Measurements from ENCODE around the gene CFAP91.

DNA sequence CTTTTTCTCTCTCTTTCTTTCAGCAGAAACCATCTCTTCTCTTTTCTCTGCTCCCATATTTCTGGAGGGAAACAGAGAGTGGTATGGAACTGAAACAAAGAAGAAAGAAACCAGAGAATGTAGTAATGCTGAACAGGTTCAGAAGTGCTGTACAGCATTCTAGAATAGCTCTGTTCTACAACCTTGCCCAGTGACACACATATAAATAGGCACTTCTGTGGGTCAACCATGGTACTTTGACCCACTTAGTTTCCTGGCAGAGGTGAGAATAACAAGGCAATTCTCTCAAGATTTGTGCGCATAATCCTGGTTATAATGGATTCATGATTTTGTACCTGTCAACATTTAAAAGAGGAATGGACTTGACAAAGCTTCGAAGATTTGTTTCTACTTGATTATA, 12.3 kb downstream of the CFAP91 start:
- TF ChIP-seq, protein P1, sequence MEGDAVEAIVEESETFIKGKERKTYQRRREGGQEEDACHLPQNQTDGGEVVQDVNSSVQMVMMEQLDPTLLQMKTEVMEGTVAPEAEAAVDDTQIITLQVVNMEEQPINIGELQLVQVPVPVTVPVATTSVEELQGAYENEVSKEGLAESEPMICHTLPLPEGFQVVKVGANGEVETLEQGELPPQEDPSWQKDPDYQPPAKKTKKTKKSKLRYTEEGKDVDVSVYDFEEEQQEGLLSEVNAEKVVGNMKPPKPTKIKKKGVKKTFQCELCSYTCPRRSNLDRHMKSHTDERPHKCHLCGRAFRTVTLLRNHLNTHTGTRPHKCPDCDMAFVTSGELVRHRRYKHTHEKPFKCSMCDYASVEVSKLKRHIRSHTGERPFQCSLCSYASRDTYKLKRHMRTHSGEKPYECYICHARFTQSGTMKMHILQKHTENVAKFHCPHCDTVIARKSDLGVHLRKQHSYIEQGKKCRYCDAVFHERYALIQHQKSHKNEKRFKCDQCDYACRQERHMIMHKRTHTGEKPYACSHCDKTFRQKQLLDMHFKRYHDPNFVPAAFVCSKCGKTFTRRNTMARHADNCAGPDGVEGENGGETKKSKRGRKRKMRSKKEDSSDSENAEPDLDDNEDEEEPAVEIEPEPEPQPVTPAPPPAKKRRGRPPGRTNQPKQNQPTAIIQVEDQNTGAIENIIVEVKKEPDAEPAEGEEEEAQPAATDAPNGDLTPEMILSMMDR (IDR thresholded peaks at IDR 0.05) = no peak
- TF ChIP-seq POLR2A (IDR thresholded peaks at IDR 0.05) = no peak
